ENCODE data around the gene AKAP14.

GRCh38 chrX:119900976-119901375, 5.3 kb downstream of the AKAP14 start:
- TF ChIP-seq, protein P1, sequence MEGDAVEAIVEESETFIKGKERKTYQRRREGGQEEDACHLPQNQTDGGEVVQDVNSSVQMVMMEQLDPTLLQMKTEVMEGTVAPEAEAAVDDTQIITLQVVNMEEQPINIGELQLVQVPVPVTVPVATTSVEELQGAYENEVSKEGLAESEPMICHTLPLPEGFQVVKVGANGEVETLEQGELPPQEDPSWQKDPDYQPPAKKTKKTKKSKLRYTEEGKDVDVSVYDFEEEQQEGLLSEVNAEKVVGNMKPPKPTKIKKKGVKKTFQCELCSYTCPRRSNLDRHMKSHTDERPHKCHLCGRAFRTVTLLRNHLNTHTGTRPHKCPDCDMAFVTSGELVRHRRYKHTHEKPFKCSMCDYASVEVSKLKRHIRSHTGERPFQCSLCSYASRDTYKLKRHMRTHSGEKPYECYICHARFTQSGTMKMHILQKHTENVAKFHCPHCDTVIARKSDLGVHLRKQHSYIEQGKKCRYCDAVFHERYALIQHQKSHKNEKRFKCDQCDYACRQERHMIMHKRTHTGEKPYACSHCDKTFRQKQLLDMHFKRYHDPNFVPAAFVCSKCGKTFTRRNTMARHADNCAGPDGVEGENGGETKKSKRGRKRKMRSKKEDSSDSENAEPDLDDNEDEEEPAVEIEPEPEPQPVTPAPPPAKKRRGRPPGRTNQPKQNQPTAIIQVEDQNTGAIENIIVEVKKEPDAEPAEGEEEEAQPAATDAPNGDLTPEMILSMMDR (IDR thresholded peaks at IDR 0.05) = no peak
- TF ChIP-seq POLR2AphosphoS5 (IDR thresholded peaks at IDR 0.05) = no peak
- TF ChIP-seq EP300 (IDR thresholded peaks at IDR 0.05) = no peak

Measured in stomach (tissue), 4 donors.